HG02610 (cell line): Measurements from ENCODE around the gene ADSS2.
"Not testable (repeated sequence)": the region's sequence is repeated elsewhere in the genome, so short reads cannot be mapped to it uniquely, and the experiment has no call there.

Experiments used
- ATAC-seq: cut with Tn5 transposase; IDR thresholded peaks from one replicate; pipeline ENCODE4 v1.9.1; 2021; ENCODE audit warnings: mild to moderate bottlenecking, moderate library complexity; ENCODE audit not compliant: unreplicated experiment

Gene ADSS2

GRCh38 chr1:244368279-244368678 lies 83.4 kb downstream of the ADSS2 start:
- no peak for ATAC-seq

GRCh38 chr1:244367399-244368114 lies 84.2 kb downstream of the ADSS2 start:
- no peak for ATAC-seq

- ATAC-seq: no peak
Measured at GRCh38 chr1:244365809-244366208, 85.9 kb downstream of the ADSS2 start.

- not testable (repeated sequence) for ATAC-seq
Measured at GRCh38 chr1:244365262-244365661, 86.4 kb downstream of the ADSS2 start.

GRCh38 chr1:244362476-244362875 lies 89.2 kb downstream of the ADSS2 start:
- no peak for ATAC-seq

GRCh38 chr1:244361764-244362473 lies 89.8 kb downstream of the ADSS2 start:
- ATAC-seq: no peak
